Measurements from ENCODE around the gene CHD9.

GRCh38 chr16:53059672-53060071 is 4.9 kb downstream of the CHD9 start:
- TF ChIP-seq CTCF (IDR thresholded peaks at IDR 0.05) (no peak), EP300 (IDR thresholded peaks at IDR 0.05) (no peak), POLR2A (IDR thresholded peaks at IDR 0.05; ENCODE audit: low read depth) (no peak), POLR2AphosphoS5 (IDR thresholded peaks at IDR 0.05) (no peak)
